CD14-positive monocyte (primary cell): ENCODE data around the gene MVB12B. TPM values are rescaled to one million over a fixed set of nuclear protein-coding genes. Genes with fewer than 3 reads are reported as not detected.

Experiments used
- DNase-seq, 3 donors: peaks; one replicate each; pipeline ENCODE4 v3.0.0-alpha.2; 2011 to 2022
- H2AFZ ChIP-seq: 2 replicates; pipeline ENCODE4 v1.6.0; 2012; ENCODE audit warnings: mild to moderate bottlenecking, low read depth, low read length, inconsistent platforms; ENCODE audit not compliant: insufficient read depth, poor library complexity, severe bottlenecking
- H3K27ac ChIP-seq, 2 donors: 1 replicate in 1 of 2; 2 replicates in 1 of 2; pipeline ENCODE4 v1.5.1; 2012 to 2013; ENCODE audit warnings: low read length in 2 of 2, control low read depth in 1 of 2, inconsistent platforms in 1 of 2, low read depth in 1 of 2, mild to moderate bottlenecking in 1 of 2
- H3K27me3 ChIP-seq, 2 donors: one replicate each; pipeline versions ENCODE4 v1.6.0 to v1.6.1; 2011 to 2013; ENCODE audit warnings: low read length in 2 of 2; ENCODE audit not compliant: control insufficient read depth in 2 of 2, insufficient read depth in 2 of 2
- H3K36me3 ChIP-seq, 2 donors: replicated peaks in 1 of 2; 1 replicate in 1 of 2; 2 replicates in 1 of 2; pipeline versions ENCODE4 v1.5.1 to v1.6.1; 2012 to 2013; ENCODE audit warnings: low read length in 2 of 2, control low read depth in 1 of 2, inconsistent platforms in 1 of 2, mild to moderate bottlenecking in 1 of 2; ENCODE audit not compliant: insufficient read depth in 2 of 2, control insufficient read depth in 1 of 2
- H3K4me1 ChIP-seq, 2 donors: 1 replicate in 1 of 2; 2 replicates in 1 of 2; pipeline versions ENCODE4 v1.5.1 to v1.6.1; 2012 to 2013; ENCODE audit warnings: low read length in 2 of 2, control low read depth in 1 of 2, inconsistent platforms in 1 of 2, mild to moderate bottlenecking in 1 of 2, moderate library complexity in 1 of 2; ENCODE audit not compliant: insufficient read depth in 2 of 2, control insufficient read depth in 1 of 2
- H3K4me2 ChIP-seq: replicated peaks from 2 replicates; pipeline ENCODE3; 2012; ENCODE audit warnings: low read length, moderate library complexity, mild to moderate bottlenecking; ENCODE audit not compliant: poor library complexity, severe bottlenecking; ENCODE audit errors: extremely low read depth
- H3K4me3 ChIP-seq, 3 experiments: fragments of 200-600 bp in 1 of 3; sonication (generic) in 1 of 3; replicated peaks in 1 of 3; 1 replicate in 2 of 3; 2 replicates in 1 of 3; pipeline ENCODE4 v1.5.1; 2011 to 2013; ENCODE audit warnings: low read length in 3 of 3, mild to moderate bottlenecking in 3 of 3, control low read depth in 2 of 3, low read depth in 2 of 3, inconsistent platforms in 1 of 3, moderate library complexity in 1 of 3
- H3K79me2 ChIP-seq: 2 replicates; pipeline ENCODE4 v1.6.0; 2012; ENCODE audit warnings: mild to moderate bottlenecking, control low read depth, inconsistent platforms, low read length, moderate library complexity; ENCODE audit not compliant: insufficient read depth
- H3K9ac ChIP-seq: 2 replicates; pipeline ENCODE4 v1.6.0; 2017; ENCODE audit warnings: low read length, mild to moderate bottlenecking; ENCODE audit not compliant: insufficient read depth, poor library complexity, severe bottlenecking
- H3K9me3 ChIP-seq, 2 donors: replicated peaks in 1 of 2; 1 replicate in 1 of 2; 2 replicates in 1 of 2; pipeline versions ENCODE4 v1.5.1 to v1.6.1; 2012 to 2013; ENCODE audit warnings: low read length in 2 of 2, control low read depth in 1 of 2; ENCODE audit not compliant: control insufficient read depth in 1 of 2, insufficient read depth in 1 of 2
- H4K20me1 ChIP-seq: 2 replicates; pipeline ENCODE4 v1.6.0; 2012; ENCODE audit warnings: mild to moderate bottlenecking, low read length, control low read depth, moderate library complexity; ENCODE audit not compliant: insufficient read depth
- H3K27ac Mint-ChIP-seq, 7 donors: one replicate each; pipeline ENCODE4 v1.8.0; 2020; ENCODE audit warnings: mild to moderate bottlenecking in 7 of 7, mixed read lengths in 7 of 7, moderate library complexity in 6 of 7, inconsistent platforms in 2 of 7
- H3K27me3 Mint-ChIP-seq, 3 donors: one replicate each; pipeline ENCODE4 v1.8.0; 2021 to 2022; ENCODE audit warnings: low read depth in 3 of 3, mild to moderate bottlenecking in 3 of 3, mixed read lengths in 3 of 3, moderate library complexity in 3 of 3, inconsistent platforms in 1 of 3
- H3K36me3 Mint-ChIP-seq, 2 donors: one replicate each; pipeline ENCODE4 v1.8.0; 2020; ENCODE audit warnings: mixed read lengths in 2 of 2, inconsistent platforms in 1 of 2, mild to moderate bottlenecking in 1 of 2
- H3K4me1 Mint-ChIP-seq: one replicate; pipeline ENCODE4 v1.8.0; 2020; ENCODE audit warnings: mild to moderate bottlenecking, mixed read lengths
- H3K4me3 Mint-ChIP-seq, 2 donors: one replicate each; pipeline ENCODE4 v1.8.0; 2020; ENCODE audit warnings: mild to moderate bottlenecking in 2 of 2, mixed read lengths in 2 of 2, moderate library complexity in 1 of 2
- H3K9me3 Mint-ChIP-seq, 7 donors: one replicate each; pipeline ENCODE4 v1.8.0; 2020 to 2022; ENCODE audit warnings: mixed read lengths in 7 of 7, mild to moderate bottlenecking in 6 of 7, moderate library complexity in 6 of 7, inconsistent platforms in 2 of 7
- whole genome bisulfite sequencing: methylation state at CpG from one replicate; pipeline ENCODE4 v1.1.5; 2013; ENCODE audit warnings: missing lambda C conversion rate; ENCODE audit not compliant: insufficient coverage; 5-methylcytosine and 5-hydroxymethylcytosine counted together
- intact Hi-C, 2 donors: fragments of 100-400 bp; cut with micrococcal nuclease; formaldehyde crosslinking; loops; one replicate each; pipeline versions ENCODE4 v1.15.0 to v1.15.1; 2023
- polyA plus RNA-seq, 3 donors: library from polyadenylated mRNA; depleted of rRNA in 1 of 3; unstranded in 2 of 3; stranded (reverse) in 1 of 3; fragments of 300-500 nt in 2 of 3; fragments of >200 nt in 1 of 3; fragmentation: Illumina TruSeq in 2 of 3; gene quantifications; 1 replicate in 2 of 3; 2 replicates in 1 of 3; pipeline ENCODE4 v1.2.3, GENCODE V29; 2012 to 2021
- TF ChIP-seq, protein P1 (sequence below): fragments of 200-600 bp; IDR thresholded peaks from one replicate; pipeline ENCODE4 v1.8.0; 2022; ENCODE audit warnings: antibody characterized with exemption, mild to moderate bottlenecking

MVB12B gene
- polyA plus RNA-seq, 3 donors: 2.8 to 8.1 (median 3.5) TPM

DNA sequence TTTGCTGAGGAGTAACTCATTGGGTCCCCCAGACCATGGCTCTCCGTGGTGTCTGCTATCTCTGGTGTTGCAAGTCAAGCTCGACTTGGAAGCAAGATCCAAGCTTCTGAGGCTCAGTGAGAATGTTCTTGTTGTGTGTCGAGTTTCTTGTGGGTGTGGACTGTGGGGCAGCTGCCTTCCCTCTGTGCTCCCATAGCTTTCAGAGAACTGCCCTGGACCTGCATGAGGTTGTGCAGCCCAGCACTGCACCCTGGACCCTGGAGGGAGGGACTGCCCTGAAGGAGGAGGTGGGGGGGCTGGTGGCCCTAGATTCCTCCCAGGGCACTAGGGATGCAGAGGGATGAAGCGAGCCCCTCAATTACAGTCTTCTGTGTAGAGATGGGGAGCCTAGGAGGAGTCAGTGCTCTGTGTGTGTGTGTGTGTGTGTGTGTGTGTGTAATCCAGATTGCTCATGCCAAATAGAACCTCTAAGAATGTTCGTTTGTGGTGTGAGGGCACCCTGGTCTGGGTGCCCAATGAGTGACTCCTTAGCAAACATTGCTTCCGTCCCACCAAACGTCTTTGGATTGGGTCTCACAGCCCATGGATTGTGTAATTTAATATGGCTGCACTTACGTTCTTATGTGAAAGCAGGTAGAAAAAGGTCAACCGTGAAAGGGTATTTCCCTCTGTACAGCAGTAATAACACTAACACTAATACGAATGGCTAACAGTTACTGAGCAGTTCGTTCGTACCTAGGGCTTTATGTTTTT, 143.8 kb downstream of the MVB12B start:
- H3K27ac Mint-ChIP-seq: peak overlapping the region; percentile 92 to 99 (median 97)
- TF ChIP-seq, protein P1, sequence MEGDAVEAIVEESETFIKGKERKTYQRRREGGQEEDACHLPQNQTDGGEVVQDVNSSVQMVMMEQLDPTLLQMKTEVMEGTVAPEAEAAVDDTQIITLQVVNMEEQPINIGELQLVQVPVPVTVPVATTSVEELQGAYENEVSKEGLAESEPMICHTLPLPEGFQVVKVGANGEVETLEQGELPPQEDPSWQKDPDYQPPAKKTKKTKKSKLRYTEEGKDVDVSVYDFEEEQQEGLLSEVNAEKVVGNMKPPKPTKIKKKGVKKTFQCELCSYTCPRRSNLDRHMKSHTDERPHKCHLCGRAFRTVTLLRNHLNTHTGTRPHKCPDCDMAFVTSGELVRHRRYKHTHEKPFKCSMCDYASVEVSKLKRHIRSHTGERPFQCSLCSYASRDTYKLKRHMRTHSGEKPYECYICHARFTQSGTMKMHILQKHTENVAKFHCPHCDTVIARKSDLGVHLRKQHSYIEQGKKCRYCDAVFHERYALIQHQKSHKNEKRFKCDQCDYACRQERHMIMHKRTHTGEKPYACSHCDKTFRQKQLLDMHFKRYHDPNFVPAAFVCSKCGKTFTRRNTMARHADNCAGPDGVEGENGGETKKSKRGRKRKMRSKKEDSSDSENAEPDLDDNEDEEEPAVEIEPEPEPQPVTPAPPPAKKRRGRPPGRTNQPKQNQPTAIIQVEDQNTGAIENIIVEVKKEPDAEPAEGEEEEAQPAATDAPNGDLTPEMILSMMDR: no peak
- H3K4me1 Mint-ChIP-seq: peaks cover 86% of the 10 kb centered on the region
- intact Hi-C loops: loop anchor here (2.0 to 5.0 kb wide), 3 partner anchors 58 to 143 kb away; partner anchors contain the start of gene MVB12B (in 1 of the 2)
- peaks cover 0 to 1% (median 0%) of the 10 kb centered on the region in 3 donors for H3K27me3 Mint-ChIP-seq
- Histone ChIP-seq H3K79me2 (peaks cover 12% of the 10 kb centered on the region), H3K9ac (peak overlapping the region; percentile 53), H2AFZ (no peak overlapping the region), H3K36me3 (no peaks in the 10 kb centered on the region), H4K20me1 (no peaks in the 10 kb centered on the region), H3K4me1 (peaks cover 81 to 87% of the 10 kb centered on the region in 2 donors), H3K9me3 (no peaks in the 10 kb centered on the region), H3K27me3 (no peaks in the 10 kb centered on the region), H3K27ac (peak overlapping the region; percentile 82 to 90), H3K4me3 (peak overlapping the region in 1 of 3 experiments; percentile 60), H3K4me2 (peak overlapping the region; percentile 67)
- H3K36me3 Mint-ChIP-seq: peaks cover 11 to 29% of the 10 kb centered on the region in 2 donors
- 0% methylated on average over 1 of the region's 12 CpGs for WGBS
- DNase-seq: peak; percentile 70 to 84 (median 78)
- H3K9me3 Mint-ChIP-seq: peaks cover 0 to 4% (median 0%) of the 10 kb centered on the region in 7 donors
- peak overlapping the region; percentile 67 to 83 for H3K4me3 Mint-ChIP-seq

DNA sequence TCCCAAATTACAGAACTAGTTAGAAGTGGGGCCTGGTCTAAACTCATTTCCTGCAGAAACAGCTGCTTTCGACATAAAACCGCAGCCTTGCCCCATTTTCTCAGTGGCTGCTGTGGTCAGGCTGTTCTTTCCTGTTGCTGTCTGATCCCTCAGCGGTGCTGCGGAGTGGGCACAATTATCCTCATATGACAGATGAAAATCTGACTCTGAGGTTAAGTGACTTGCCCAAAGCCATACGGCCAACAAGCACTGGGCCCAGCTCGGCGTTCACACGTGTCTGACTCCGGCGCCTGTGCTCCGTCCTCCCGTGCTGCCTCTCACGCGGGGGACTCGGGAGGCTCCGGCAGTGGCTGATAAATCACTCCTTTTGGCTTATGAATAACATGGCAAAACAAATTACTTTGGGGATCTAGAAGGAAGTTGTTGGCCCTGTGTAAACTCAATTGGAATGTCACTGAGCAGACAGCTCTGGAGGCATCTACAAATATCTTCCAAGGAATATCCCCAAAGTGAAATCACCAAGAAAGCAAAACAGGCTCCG, 144.5 kb downstream of the MVB12B start:
- peak overlapping the region; percentile 92 to 99 (median 97) for H3K27ac Mint-ChIP-seq
- 7% methylated on average over 8 of the region's 17 CpGs for WGBS
- Histone ChIP-seq H3K9ac (peak overlapping the region; percentile 58), H3K27me3 (no peaks in the 10 kb centered on the region), H3K4me2 (peak overlapping the region; percentile 67), H2AFZ (no peak overlapping the region), H3K9me3 (no peaks in the 10 kb centered on the region), H3K4me1 (peaks cover 84 to 94% of the 10 kb centered on the region in 2 donors), H3K27ac (peak overlapping the region; percentile 82 to 90), H3K79me2 (peaks cover 9% of the 10 kb centered on the region), H3K4me3 (peak overlapping the region in 2 of 3 experiments; percentile 8 to 60), H3K36me3 (no peaks in the 10 kb centered on the region), H4K20me1 (no peaks in the 10 kb centered on the region)
- H3K27me3 Mint-ChIP-seq: peaks cover 0 to 1% (median 0%) of the 10 kb centered on the region in 3 donors
- H3K36me3 Mint-ChIP-seq: peaks cover 18 to 35% of the 10 kb centered on the region in 2 donors
- intact Hi-C loops: loop anchor here (2.0 to 5.0 kb wide), 3 partner anchors 58 to 144 kb away; partner anchors contain the start of gene MVB12B (in 1 of the 2)
- peak overlapping the region; percentile 67 to 83 for H3K4me3 Mint-ChIP-seq
- TF ChIP-seq, protein P1: no peak
- peaks cover 87% of the 10 kb centered on the region for H3K4me1 Mint-ChIP-seq
- H3K9me3 Mint-ChIP-seq: peaks cover 0 to 4% (median 0%) of the 10 kb centered on the region in 7 donors
- DNase-seq: peak; percentile 96 to 99 (median 97)
